ENCODE data around the gene THSD4.

DNA sequence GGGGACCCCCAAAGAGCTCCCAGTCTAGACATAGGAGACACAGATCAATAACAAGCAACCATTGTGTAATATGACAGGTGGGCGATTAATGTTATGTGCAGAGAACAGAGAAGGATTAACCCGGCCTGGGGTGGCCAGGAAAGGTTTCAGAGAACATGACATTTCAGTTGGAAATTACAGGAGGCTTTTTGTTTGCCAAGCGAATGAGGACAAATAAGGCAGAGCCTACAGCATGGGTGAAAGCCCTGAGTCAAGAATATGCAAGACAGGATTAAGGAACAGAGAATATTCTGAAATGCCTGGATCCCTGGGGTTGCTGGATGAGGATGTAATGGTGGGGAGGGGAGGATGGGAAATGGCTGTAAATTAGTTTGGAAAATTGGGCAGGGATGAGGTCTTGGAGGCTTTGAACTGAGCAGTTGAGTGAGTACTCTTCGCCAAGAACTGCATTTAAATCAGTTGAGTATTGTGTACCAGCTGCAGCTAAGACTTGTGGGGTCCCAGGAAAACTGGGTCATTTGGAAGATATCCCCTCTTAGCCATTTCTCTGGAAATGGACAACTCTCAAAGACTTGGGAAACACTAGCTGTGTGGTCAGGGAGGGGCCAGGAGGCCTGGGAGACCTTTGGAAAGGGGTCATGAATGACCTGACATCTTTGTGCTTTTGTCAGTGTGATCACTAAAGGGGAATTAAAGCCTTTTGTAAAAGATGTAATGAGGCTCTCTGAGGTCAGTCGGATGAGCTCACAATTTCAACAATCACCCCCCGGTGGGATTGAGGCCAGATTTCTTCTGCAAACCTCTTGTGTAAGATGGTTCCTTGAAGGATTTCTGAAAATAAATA lies 496.5 kb downstream of the THSD4 start:
- TF ChIP-seq POLR2AphosphoS5 (IDR thresholded peaks at IDR 0.05; ENCODE audit: borderline replicate concordance, low read depth, low read length), result no peak
- no peak for TF ChIP-seq EZH2 (IDR thresholded peaks at IDR 0.05)

All from SK-N-MC (cell line).